GM04504 (cell line): Measurements from ENCODE around the gene CD276.
A peak's percentile ranks its signal among the peaks of the same experiment; 100 is the strongest.
"Not testable (repeated sequence)": the region's sequence is repeated elsewhere in the genome, so short reads cannot be mapped to it uniquely, and the experiment has no call there.

Source experiments
- DNase-seq: peaks from one replicate; pipeline ENCODE4 v3.0.0-alpha.2; 2012; ENCODE audit warnings: low read depth

The CD276 gene

GRCh38 chr15:73684581-73685455, 635 bp downstream of the CD276 start:
- peak; percentile 54 for DNase-seq

DNA sequence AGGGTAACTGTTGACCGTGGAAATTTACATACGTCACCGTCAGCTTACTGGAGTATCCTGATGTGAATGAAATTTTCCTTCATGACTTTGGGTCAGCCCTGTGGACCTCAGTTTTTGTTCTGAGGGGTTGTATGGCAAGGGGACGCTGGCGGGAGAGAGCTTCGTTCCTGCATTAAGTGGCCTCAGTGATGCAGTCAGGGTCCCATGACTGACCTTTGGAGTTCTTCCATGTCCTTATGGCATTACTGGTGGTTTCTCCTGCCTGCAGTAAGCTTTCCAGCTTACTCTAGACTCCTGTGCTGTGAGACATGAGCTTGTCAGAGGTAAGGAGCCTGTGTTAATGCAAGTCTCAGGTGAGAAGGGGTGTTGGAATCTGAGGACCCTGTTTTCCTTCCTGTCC, 1.8 kb downstream of the CD276 start:
- no peak for DNase-seq

DNA sequence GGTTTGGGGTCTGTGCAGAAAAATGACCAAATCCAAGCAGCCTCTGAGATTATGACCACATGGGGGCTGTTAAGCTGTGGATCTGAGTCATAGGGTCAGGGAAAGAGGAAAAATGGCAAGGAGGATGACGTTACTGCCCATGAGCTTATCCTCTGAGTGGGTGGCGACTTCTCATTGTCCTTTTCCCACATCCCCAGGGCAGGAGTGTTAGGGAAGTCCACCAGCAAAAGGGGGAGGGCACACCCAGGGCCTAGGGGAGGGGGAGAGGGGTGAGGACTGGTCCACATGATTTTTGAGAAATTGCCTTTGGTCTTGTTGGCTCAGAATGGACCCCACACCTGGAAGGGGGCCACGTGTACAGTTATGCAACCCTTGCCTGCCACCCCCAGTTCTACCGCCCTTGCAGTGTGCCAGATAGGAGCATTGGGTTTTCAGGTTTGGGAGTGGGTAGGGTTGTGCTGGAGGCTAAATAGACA, 2.6 kb downstream of the CD276 start:
- DNase-seq, result peak; percentile 79

DNA sequence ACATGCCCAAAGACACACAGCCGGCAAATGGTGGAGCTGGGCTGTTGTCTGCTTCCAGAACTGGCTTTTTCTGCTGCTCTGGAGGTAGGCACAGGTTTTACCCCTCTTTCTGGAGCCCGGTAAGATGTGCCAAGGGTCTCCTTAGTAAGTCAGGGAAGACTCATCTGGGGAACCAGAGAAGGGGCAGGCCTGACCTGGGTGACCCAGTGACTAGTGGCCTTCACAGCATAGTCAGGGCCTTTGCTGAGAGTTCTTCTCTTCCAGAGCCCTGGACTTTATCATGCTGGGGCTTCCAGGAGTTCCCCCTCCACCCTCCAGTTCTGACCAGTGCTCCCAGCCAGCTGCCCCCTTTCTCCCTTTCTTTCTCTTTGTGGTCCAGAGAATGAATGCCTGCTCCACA, 3.2 kb downstream of the CD276 start:
- DNase-seq, result no peak

- DNase-seq, result no peak
These were observed 4.3 kb downstream of the CD276 start for GRCh38 chr15:73688455-73688854.

- DNase-seq, result peak; percentile 36
These were observed 7.2 kb downstream of the CD276 start for GRCh38 chr15:73691396-73691795.

DNA sequence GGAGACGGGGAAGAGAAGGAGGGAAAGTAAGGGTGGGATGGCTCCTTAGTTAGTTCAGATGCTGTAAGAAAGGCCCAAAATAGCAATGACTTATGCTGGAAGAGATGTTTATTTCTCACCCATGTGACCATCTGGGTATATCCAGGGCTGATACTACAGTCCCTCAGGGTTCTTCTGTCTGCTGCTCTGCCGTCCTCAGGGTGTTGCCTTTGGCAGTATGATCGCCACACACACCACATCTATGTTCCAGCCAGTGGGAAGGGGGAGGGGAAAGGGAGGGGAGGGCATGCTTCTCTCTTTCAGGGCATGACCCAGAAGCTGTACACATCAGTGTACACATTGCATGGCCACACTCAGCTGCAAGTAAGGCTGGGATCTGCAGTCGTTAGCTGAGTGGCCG, 10.2 kb downstream of the CD276 start:
- no peak for DNase-seq

DNA sequence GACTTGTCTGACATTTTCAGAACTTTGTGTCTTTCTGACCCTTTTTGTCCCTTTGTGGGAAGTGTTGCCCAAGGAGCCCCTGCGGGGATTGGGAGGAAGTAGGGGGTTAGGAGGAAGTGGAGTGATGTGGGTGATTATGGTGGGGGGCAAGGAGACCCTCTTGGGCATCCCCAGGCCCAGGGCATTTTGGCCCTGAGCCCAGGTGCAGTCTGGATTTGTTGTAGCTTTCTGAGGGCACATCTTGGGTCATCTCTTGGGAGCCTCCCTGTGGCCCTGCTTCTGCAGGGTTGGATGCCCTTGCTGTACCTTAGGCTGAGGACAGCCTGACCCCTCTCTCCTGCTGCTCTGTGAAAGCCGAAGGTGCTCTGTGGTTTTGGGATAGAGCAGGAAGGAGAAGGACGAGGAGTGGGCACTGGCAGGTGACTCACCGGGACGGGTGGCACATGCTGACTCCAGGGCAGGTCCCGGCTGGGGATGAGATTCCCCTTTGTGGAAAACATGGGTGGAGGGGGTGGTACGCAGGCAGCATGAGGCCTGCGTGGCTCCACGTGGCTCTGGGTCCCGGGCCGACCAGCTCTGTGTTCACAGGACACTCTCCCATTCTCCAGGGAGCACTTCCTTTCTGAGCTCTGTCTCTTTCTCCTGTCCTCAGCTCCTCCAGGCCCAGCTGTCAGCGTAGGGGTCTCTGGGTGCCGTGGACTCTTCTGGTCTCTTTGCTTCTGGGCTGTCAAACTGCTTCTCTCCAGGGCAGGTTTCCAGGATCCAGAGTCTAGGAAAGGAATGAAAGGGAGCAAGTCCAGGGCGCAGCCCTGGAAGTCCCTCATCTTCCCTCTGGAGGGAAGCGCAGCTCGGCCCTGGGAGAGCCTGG, 11.8 kb downstream of the CD276 start:
- no peak for DNase-seq

- DNase-seq, result no peak
These were observed 12.4 kb downstream of the CD276 start for GRCh38 chr15:73696641-73697001.

- DNase-seq, result peak; percentile 85
These were observed 12.9 kb downstream of the CD276 start for GRCh38 chr15:73697033-73697467.

DNA sequence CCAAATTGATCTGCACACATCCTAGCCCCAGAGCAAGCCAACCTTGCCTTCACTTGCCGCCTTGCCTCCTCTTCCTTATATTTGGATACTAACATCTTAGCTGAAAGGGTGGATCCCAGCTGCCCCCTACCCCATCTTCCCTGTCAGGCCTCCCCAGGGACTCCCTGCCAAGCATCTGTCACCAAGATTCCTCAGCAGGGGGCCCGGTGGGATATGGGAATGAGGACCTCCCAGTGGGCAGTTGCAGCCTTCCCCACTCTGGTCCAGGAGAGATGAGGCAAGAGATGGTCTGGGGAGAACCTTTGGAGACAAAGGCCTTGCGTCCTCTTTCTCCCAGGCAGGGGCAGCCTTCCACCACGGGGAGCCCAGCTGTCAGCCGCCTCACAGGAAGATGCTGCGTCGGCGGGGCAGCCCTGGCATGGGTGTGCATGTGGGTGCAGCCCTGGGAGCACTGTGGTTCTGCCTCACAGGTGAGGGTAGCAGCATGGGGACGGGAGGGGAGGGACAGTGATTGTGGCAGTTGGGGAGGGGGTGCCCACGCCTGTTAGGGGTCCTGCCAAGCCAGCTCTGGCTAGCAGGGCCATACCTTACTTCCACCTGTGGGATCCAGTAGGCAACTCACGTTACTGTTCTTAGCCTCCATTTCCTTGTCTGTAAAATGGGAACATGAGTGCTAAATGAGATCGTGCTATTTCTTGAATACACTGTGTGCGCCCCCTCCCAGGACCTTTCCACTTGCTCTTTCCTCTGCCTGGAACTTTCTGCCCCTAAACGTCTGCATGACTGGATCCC, 15.3 kb downstream of the CD276 start:
- DNase-seq, result no peak

DNA sequence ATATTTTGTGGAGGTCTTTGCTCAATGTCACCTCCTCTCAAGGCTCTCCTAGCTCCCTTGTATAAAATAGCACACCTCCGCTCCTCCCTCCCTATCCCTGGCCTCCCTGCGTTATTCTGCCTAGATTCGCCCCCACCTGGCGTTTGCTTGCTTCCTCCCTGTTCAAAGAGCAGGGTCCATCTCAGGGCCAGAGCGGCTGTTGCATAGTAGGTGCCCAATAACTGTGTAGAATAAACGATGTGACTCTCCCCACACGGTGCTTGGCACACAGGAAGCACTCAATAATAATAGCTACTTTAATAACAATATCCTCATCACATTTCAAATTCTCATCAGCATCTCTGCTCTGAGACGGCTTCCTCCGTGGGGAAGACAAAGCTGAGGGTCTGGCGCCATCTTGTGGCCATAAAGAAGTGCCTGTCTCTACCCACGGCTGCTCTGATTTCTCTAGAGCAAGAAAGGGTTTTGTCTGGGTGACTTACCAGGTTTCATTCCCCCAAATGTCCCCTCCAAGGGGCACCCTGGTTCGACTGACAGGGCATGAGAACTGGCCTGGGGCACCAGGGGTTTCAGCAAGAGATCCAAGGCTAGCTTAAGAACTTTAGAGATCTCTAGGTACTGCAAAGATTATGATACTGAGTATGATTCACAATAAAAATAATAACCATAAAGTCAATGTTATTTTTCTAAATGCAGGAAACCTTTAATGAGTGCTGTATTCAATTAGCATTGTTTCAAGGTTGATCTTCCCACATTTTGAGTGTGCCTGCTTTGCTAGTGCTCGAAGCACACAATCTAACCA, 16.1 kb downstream of the CD276 start:
- DNase-seq, result peak; percentile 45

DNA sequence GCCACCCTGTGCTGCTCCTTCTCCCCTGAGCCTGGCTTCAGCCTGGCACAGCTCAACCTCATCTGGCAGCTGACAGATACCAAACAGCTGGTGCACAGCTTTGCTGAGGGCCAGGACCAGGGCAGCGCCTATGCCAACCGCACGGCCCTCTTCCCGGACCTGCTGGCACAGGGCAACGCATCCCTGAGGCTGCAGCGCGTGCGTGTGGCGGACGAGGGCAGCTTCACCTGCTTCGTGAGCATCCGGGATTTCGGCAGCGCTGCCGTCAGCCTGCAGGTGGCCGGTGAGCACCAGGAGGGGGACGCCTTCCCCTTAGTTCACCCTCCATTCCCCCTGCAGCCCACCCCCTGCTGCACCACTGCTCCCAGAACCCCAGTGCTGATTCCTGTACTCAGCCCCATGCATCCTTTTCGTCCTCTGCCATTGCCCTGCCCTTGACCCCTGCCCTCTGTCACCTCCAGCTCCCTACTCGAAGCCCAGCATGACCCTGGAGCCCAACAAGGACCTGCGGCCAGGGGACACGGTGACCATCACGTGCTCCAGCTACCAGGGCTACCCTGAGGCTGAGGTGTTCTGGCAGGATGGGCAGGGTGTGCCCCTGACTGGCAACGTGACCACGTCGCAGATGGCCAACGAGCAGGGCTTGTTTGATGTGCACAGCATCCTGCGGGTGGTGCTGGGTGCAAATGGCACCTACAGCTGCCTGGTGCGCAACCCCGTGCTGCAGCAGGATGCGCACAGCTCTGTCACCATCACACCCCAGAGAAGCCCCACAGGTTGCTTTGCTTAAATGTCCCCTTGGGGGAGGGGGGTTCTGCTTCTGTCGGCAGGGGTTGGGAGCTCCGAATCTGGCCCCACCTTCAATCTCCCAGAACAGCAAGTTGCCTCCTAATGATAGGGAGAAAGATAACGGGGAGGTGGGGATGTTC, 18.4 kb downstream of the CD276 start:
- not testable (repeated sequence) for DNase-seq

GRCh38 chr15:73703601-73704000, 19.4 kb downstream of the CD276 start:
- not testable (repeated sequence) for DNase-seq

DNA sequence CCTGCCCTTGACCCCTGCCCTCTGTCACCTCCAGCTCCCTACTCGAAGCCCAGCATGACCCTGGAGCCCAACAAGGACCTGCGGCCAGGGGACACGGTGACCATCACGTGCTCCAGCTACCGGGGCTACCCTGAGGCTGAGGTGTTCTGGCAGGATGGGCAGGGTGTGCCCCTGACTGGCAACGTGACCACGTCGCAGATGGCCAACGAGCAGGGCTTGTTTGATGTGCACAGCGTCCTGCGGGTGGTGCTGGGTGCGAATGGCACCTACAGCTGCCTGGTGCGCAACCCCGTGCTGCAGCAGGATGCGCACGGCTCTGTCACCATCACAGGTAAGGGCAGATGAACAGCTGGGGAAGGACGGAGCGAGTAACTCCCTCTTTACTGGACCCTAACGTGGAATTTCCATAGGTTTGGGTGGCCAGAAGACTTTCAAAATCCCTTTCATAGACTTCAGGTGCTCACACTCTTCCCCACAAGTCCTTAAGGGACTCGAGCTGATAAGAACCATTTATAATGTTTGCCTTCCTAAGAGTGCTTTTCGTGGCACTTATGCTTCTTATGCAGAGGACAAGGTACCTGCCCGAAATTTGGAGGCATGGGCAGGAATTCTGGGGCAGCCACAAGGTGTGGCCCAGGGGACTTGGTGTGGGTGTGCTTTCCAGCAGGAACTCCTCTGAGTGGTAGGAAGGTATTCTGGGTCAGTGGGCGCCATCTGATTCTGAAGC, 20.1 kb downstream of the CD276 start:
- DNase-seq, result not testable (repeated sequence)

DNA sequence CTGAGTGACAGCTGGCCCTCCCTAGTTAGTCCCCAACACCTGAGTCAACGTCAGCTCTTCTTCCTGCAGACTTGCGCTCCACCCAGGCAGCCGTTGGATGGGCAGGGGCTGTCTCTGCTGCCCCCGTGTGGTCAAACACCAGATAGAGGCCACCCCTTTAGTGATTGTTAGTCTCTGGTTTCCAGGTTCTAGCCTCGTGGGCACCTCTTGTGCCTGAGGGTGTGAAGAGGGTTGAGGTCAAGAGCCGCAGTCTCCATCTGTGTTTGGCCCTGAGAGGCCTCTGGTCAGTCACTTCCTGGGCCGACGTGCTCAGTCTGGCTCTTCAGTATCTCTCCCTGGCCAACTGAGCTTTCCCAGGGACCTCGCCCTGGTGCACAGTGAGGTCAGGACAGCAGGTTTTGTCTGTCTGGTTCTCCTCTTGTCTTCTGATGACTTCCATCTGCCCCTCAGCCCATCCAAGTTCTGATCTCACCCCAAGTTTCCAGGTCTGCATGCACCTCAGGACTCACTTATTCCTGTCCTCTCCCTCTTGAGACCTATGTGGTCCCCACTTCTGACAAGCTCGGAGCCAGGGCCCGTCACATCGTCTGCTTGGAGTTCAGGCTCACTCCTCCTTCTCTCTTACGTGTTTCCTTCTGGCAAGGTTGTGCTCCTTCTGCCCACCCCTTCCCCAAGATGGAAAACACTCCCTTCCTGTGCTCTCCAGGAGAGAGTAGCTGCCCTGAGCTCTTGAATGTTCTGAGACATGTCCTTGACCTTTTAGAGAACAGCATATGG, 20.9 kb downstream of the CD276 start:
- no peak for DNase-seq

DNA sequence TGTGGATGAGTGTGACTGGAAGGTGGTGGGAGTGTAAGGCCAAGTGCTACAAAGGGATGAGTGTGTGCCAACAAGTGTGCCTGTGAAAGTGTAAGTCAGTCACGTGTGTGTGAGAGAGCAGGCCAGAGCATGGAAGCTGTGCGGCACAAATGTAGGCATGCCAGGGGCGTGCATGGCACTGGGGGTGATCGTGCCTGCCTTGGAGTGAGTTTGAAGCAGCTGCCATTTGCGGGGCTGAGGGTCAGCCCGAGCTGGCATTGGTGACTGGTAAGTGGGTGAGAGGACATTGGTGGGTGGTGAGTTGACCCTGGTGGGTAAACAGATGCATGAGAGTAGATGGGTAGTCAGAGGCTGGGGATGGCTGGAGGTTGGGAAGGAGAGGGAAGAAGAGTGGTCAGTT, 24.5 kb downstream of the CD276 start:
- no peak for DNase-seq

DNA sequence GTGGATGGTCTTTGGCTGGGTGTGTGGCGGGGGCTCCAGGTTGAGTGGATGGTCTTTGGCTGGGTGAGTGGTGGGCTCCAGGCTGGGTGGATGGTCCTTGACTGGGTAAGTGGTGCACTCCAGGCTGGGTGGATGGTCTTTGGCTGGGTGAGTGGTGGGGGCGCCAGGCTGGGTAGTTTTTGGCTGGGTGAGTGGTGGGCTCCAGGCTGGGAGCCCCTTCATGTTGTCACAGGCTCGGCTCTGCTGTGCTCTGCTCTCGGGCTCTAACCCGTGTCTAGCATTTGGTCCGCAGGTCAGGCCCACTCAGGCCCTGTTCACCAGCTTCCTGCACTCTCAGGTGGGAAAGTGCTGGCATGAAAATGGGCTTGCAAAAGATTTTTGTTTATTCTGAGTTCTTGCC, 25.1 kb downstream of the CD276 start:
- DNase-seq, result no peak

GRCh38 chr15:73709686-73710085, 25.5 kb downstream of the CD276 start:
- no peak for DNase-seq
